Measurements from ENCODE around the gene EBF3. TPM values are rescaled to one million over a fixed set of nuclear protein-coding genes. Genes with fewer than 3 reads are reported as not detected.

EBF3 gene
- total RNA-seq, 4 donors from 2014 or later = 0.42 to 2.9 (median 1.3) TPM

GRCh38 chr10:129792864-129793263 lies 171.2 kb downstream of the EBF3 start:
- no peaks in the 10 kb centered on the region for H3K4me1 ChIP-seq
- TF ChIP-seq CTCF (IDR thresholded peaks at IDR 0.05) (no peak), POLR2A (IDR thresholded peaks at IDR 0.05) (no peak)
- intact Hi-C loops (cut with DNase I) = no loop called here
- no peaks in the 10 kb centered on the region for H3K27me3 ChIP-seq
- no peak overlapping the region for H3K27ac ChIP-seq
- H3K9me3 ChIP-seq = peaks cover 0 to 58% (median 0%) of the 10 kb centered on the region in 3 donors
- WGBS, 2 donors = 89 to 96% methylated on average over 9 to 10 of the region's 10 CpGs
- DNase-seq = no peak
- H3K4me3 ChIP-seq = no peak overlapping the region
- H3K36me3 ChIP-seq = no peaks in the 10 kb centered on the region

GRCh38 chr10:129792141-129792540 lies 171.9 kb downstream of the EBF3 start:
- Histone ChIP-seq H3K27me3 (no peaks in the 10 kb centered on the region), H3K27ac (no peak overlapping the region), H3K9me3 (peaks cover 0 to 63% (median 3%) of the 10 kb centered on the region in 3 donors), H3K4me3 (no peak overlapping the region), H3K4me1 (no peaks in the 10 kb centered on the region), H3K36me3 (no peaks in the 10 kb centered on the region)
- intact Hi-C loops (cut with DNase I) = no loop called here
- no peak for DNase-seq
- 66 to 92% methylated on average over 7 of the region's 7 CpGs for WGBS, 2 donors
- no peak for TF ChIP-seq CTCF (IDR thresholded peaks at IDR 0.05)
- no peak for TF ChIP-seq POLR2A (IDR thresholded peaks at IDR 0.05)

GRCh38 chr10:129790715-129791446 lies 173.2 kb downstream of the EBF3 start:
- Histone ChIP-seq H3K27ac (no peak overlapping the region), H3K27me3 (no peaks in the 10 kb centered on the region), H3K4me1 (no peaks in the 10 kb centered on the region), H3K4me3 (no peak overlapping the region), H3K9me3 (peaks cover 0 to 75% (median 3%) of the 10 kb centered on the region in 3 donors), H3K36me3 (no peaks in the 10 kb centered on the region)
- WGBS, 2 donors = 78 to 86% methylated on average over 17 of the region's 17 CpGs
- no peak for DNase-seq
- TF ChIP-seq CTCF (IDR thresholded peaks at IDR 0.05) (no peak), POLR2A (IDR thresholded peaks at IDR 0.05) (no peak)
- intact Hi-C loops (cut with DNase I) = no loop called here

- Histone ChIP-seq H3K4me3 (no peak overlapping the region), H3K27ac (no peak overlapping the region), H3K36me3 (no peaks in the 10 kb centered on the region), H3K4me1 (no peaks in the 10 kb centered on the region), H3K27me3 (no peaks in the 10 kb centered on the region), H3K9me3 (peaks cover 0 to 61% (median 3%) of the 10 kb centered on the region in 3 donors)
- no peak for DNase-seq
- TF ChIP-seq CTCF (IDR thresholded peaks at IDR 0.05) (no peak), POLR2A (IDR thresholded peaks at IDR 0.05) (no peak)
- 78 to 100% methylated on average over 1 to 6 of the region's 10 CpGs for WGBS, 2 donors
- intact Hi-C loops (cut with DNase I) = no loop called here
These were observed 175.9 kb downstream of the EBF3 start for GRCh38 chr10:129788215-129788614.

GRCh38 chr10:129787557-129787956 lies 176.5 kb downstream of the EBF3 start:
- WGBS, 2 donors = 77 to 79% methylated on average over 5 of the region's 5 CpGs
- no peak for DNase-seq
- TF ChIP-seq POLR2A (IDR thresholded peaks at IDR 0.05) (no peak), CTCF (IDR thresholded peaks at IDR 0.05) (no peak)
- no peaks in the 10 kb centered on the region for H3K36me3 ChIP-seq
- no peaks in the 10 kb centered on the region for H3K27me3 ChIP-seq
- peaks cover 0 to 55% (median 3%) of the 10 kb centered on the region in 3 donors for H3K9me3 ChIP-seq
- no peak overlapping the region for H3K27ac ChIP-seq
- no peak overlapping the region for H3K4me3 ChIP-seq
- intact Hi-C loops (cut with DNase I) = no loop called here
- no peaks in the 10 kb centered on the region for H3K4me1 ChIP-seq
